ENCODE measurements around the gene AOPEP. TPM values are rescaled to one million over a fixed set of nuclear protein-coding genes. Genes with fewer than 3 reads are reported as not detected.

Gene AOPEP, protein sequence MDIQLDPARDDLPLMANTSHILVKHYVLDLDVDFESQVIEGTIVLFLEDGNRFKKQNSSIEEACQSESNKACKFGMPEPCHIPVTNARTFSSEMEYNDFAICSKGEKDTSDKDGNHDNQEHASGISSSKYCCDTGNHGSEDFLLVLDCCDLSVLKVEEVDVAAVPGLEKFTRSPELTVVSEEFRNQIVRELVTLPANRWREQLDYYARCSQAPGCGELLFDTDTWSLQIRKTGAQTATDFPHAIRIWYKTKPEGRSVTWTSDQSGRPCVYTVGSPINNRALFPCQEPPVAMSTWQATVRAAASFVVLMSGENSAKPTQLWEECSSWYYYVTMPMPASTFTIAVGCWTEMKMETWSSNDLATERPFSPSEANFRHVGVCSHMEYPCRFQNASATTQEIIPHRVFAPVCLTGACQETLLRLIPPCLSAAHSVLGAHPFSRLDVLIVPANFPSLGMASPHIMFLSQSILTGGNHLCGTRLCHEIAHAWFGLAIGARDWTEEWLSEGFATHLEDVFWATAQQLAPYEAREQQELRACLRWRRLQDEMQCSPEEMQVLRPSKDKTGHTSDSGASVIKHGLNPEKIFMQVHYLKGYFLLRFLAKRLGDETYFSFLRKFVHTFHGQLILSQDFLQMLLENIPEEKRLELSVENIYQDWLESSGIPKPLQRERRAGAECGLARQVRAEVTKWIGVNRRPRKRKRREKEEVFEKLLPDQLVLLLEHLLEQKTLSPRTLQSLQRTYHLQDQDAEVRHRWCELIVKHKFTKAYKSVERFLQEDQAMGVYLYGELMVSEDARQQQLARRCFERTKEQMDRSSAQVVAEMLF
- 213 and 291 TPM in 2 replicates for total RNA-seq
- 203 TPM for polyA plus RNA-seq (2012)

DNA sequence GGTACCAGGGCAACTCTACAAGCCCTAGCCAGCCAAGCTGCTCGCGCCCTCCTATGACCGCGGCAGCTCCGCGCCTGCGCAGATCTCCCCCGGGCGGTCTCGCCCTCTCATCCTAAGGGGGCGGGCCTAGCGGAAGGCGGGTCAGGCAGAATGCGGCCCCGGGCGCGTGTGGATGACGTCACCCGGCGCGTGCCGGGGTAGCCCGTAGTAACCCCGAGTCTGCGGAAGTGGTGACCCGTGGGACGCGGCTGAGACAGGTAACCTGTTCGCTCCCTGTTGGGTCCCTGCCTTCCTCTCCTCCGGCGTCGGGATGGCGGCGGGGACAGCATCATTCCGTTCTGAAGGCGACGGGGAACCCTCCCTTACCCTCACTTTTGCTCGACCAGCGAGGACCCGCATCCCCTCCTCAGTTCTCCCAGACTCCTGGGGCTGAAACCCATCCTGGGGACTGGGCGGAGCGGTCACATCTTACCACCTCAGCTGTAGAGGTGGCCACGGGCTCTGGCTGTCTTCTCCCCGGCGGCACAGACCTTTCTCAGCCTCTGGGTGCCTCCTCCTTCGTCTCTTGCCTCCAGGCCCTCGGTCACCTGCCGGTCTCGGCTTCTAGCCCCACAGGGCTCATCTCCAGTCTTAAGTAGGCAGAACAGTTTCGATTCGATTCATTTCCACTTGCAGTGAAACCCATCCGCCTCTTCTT is at the start of gene AOPEP:
Gene AOPEP, plus strand, starts transcription at position 205 of the 697 bp plus-strand sequence. CDS start 33,085 bp downstream, outside the sequence.
- DNase-seq (ENCODE audit: low read depth), result peak; percentile 96

DNA sequence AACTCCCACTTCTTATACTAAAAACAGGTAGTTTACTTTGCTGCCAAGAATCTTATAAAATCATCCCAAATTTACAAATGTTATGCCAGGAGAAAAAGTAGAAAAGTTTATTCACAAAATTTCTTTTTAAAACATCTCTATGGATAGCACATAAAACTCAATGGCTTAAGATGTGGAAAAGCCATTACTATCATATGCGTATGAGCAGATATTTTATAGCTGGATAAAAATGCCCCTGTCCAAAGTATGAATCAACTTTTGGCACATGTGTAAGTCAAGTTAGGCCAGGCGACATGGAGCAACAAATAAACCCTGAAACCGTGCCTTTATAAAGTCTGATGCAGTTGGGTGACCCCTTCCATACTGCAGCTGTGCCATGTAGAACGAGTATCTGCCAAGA is 48.6 kb upstream of the AOPEP start:
- DNase-seq (ENCODE audit: low read depth), result no peak

DNA sequence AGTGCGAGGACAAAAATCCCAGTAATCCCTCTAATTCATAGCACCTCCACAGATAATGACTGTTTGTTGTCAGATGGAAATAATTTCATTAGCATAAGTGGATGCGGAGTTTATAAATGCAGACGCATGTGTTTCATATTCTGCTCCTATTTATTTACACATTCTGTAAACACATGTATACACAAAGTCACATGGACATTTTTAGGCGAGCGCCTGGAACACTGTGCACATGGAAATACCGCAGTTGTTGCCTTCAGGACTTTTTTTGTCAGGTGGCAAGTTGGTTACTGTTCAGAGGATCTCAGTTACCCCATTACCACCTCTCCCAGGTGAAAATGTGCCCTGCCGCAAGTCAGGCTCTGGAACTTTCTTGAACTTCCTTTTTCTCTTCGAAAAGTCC is 46.9 kb upstream of the AOPEP start:
- no peak for DNase-seq (ENCODE audit: low read depth)

DNA sequence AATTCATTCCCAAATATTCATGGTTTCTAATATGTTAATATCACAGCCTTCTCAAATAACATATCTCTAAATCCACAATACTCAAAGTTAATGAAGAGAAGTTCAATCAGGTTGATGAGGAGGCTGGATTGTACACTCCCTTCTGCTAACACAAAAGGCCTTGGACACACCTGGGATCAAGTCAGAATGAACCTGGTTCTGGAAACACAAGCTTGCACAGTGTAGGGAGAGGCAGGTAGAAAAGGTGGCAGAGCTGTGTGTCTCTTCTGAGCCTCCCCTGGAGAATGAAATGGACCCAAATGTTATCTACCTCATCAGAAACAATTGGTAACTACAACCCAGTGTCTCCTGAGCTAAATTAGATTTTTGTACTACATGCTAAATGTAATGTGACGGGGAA is 46.5 kb upstream of the AOPEP start:
- DNase-seq (ENCODE audit: low read depth), result no peak

DNA sequence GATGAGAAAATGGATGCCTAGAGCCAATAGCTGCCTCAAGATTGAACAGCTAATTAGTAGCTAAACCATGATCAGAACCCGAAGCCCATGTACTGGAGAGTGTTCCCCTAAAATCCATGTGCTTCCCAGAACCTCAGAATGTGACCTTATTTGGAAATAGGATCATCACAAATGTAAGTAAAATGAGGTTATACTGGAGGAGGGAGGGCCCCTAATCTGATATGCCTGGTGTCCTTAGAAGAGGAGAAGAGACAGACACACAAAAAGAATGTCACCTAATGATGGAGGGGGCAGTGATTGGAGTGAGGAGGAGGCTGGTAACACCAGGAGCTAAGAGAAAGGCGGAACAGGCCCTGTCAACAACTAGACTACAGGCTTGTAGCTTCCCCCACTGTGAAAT is 45.9 kb upstream of the AOPEP start:
- no peak for DNase-seq (ENCODE audit: low read depth)

DNA sequence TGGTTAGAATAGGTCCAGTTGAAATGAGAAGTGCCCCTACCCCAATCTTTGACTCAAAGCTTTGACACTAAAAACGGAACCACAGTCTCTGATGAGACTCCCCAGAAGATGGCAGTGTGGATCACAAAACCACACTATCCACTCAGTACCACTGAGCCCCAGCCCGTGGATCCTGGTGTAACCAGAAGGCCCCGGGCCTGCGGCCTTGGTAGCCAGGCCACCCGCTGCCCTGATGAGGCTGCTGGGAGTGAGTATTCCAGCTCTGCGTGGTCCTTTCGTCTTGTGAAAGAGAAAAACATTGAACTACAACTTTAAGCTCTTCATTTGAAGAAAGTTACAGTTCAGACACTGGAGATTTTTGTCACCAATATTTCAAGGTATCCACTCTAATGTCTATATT is 45.0 kb upstream of the AOPEP start:
- peak; percentile 90 for DNase-seq (ENCODE audit: low read depth)

DNA sequence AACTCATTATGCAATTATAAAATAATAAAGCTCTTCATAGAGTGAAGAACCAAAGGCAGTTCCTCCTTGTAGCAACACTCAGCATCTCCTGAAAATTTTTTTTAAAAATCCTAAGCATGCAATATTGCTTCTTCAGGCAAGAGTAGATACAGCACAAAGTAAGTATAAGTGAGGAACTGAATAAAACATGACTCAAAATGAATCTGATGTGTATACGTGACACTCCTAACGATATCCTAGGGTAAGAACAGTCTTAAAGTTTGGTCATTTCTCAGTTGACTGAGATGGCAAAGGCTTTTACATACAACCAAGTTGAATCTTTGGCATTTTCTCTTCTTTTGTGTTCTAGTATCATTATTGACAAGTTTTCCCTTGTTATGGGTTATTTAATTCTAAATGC is 41.1 kb upstream of the AOPEP start:
- no peak for DNase-seq (ENCODE audit: low read depth)

DNA sequence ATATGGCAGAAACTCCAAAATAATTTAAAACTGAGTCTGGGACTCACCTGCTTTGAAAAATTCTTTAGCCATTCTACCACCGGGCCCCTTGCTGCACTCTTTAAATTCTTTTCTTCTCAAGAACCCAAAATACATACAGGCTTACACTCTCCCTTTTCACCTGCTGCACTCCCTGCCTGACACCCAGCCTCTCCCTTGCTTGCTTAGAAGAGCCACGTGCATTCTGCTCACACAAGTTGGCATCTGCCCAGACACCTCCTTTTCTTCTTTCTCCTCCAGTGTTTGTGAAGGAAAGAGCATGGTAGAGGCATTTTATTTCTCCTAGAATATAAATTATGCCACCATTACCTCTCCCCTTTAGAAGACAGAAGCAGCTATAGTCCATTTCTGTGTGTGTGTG is 39.0 kb upstream of the AOPEP start:
- DNase-seq (ENCODE audit: low read depth), result no peak

DNA sequence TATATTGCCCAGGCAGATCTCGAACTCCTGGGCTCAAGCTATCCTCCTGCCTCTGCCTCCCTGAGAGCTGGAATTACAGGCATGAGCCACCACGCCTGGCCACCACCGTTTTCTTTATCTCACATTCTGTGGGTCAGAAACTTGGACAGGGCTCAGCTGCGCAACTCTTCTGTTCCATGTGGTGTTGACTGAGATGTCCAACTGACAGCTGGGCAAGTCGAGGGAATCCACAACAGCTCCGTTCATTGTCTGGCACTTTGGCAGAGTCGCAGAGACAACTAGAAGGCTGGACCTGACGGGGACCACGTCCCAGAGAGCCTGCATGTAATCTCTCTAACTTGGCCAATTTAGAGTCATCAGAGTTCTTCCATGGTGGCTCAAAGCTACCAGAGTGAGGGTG is 36.2 kb upstream of the AOPEP start:
- DNase-seq (ENCODE audit: low read depth), result no peak

DNA sequence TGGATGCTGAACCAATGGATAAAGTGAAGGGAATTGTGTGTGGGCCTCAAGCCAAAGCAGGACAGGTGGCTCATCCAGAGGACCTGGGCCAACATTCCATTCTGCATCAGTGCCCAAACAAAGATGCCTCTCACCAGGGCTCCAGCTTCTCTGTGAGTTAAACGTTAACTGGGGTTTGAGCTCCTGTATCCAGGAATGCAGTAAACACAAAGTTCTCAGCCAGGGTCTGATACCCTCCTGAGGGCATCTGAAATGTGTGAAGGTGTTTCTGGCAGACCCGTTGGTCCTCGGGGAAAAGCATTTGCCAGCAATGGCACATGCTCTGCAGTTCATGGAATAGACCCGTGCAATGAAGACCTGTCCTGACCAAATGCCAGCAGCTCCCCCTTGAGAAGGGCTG is 33.9 kb upstream of the AOPEP start:
- no peak for DNase-seq (ENCODE audit: low read depth)

DNA sequence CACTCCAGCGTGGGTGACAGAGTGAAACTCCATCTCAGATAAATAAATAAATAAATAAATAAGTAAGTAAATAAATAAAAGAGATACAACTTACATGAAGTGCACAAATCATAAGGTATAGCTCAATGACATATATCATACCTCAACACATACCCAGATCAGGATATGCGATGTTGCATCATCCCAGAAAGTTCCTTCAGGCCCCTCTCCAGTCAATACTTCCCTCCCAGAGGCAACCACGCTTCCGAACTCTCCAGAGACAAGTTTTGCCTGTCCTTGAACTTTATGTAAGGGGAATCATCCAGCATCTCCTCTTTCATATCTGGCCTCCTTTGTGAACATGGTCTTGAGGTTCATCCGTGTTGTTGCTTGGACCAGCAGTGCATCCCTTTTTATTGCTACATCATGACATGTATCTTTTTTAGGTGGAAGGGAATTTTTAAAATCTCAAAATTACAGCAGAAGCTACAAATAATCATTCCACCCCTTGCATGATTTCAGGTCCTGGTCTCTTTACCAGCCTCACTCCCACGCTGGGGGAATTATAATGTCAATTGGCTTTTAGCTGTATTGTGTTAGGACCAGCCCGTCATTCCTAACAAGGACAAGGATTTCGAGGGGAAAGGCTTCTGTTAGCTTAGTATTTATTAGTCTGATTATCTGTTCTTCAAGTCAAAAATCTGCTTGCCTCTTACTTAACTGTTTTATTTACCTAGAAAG is 32.9 kb upstream of the AOPEP start:
- no peak for DNase-seq (ENCODE audit: low read depth)

DNA sequence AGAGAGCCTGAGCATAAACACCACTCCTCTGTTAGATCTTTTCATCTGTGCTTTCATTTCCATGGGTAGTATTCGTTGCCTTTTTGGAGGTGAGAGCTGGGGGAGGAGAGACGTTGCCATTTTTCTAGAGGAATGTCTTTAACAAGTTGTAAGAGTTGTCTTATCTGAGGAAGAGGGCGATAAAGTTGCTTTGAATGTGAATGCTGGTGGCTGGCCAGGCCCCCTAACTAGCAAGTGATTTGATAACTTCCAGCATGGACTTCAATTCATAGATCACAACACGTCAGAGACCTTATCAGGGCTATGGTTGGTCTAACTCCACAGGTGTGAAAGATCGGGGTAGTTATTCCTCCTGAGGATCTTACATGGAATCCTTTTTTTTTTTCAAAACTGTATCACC is 30.0 kb upstream of the AOPEP start:
- no peak for DNase-seq (ENCODE audit: low read depth)

DNA sequence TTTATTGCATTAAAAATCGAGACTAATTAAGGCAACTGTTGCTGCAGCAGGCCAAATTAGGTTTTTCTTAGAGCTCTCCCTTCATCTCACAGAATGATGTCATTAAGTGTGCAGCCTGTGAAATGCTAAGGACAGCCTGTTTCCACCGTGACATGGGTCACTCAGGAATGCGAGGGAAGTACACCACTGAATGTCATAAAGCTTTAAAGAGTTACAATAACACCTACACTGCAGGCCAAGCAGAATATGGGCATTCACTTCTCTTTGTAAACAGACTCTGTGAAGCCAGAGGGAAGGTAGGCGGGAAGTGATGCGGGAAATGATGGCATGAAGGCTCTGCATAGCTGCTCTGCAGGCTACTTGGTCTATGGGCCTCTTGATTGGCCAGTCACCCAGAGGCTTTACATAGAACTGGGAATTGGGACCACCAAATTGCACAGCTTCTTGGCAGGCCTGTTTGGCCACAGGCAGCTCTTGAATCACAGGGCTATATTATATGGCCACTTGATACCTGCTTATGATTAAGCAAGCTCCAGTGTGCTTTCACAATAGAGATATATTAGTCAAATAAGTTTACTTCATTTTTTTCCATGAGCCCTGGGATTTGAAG is 28.4 kb upstream of the AOPEP start:
- DNase-seq (ENCODE audit: low read depth), result no peak

DNA sequence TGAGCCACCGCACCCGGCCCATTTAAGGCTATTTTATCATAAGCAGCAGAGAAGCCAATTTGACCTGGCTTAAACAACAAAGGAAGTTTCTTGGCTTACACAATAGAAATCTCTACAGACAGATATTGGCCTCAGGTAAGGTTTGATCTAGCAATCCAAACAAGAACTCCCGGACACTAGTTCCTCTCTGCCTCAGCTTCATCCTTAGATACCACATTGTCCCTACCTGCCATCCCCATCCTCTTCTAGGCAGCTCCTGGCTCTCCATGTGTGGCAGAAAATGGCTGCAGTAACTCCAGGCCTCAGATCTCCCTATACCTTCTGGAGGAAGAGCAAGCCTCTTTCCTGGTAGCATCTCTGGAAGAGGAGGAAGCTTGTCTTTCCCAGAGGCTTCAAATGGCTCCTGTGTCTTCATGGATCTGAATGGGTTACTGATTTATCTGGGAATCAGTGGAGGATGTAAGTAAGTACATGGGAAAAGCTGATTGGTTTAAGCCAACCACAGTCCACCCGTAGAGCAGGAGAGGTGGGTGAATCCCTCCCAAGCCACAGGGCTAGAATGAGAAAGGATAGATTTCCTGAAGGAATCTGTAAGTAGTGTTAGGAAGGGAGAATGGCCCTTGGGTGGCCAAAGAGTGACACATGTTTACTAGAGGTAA is 26.7 kb upstream of the AOPEP start:
- no peak for DNase-seq (ENCODE audit: low read depth)

DNA sequence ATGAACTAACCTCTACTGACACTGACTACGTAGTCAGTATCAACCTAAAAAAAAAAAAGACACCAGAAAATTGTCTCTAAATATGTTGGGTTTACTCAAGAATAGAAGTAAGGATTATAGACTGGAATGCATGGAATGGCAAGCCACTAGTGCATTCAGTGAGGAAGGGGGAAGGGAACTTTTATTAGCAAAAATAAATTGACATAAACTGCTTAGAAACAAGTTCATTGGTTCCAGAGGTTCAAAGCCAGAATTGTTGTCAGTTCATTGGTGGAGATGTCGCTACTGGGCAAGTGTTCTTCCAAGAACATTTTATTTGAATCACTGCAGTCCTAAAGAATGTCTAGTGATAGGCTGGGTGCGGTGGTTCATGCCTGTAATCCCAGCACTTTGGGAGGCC is 26.1 kb upstream of the AOPEP start:
- DNase-seq (ENCODE audit: low read depth), result no peak

DNA sequence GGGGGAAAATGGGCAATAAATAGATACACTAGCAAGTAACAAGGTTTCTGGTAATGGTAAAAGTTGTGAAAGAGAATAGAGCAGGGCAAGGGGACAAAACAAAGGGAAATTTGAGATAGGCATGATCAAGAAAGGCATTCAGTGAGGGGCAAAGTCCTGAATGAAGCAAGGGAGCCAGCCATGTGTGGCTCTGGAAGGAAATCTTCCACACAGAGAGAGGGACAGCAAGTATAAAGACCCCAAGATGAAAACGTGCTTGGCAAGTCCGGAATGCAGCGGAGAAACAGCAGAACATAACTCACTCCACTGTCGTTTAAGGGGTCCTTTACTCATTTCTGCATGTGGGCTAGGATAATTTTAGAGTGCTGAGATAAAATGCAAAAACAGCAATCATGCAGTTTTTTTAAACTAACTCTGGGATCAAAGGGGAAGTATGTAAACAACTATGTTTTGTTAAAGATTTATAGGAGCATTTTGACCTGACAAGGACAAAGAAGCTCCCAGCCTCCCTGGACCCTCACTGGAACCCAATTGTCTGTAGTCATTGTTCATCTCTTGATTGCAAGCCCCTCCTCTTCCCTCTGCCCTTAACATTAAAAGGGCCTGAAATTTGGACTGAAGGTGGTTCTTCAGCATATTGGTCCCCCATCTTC is 22.9 kb upstream of the AOPEP start:
- no peak for DNase-seq (ENCODE audit: low read depth)

DNA sequence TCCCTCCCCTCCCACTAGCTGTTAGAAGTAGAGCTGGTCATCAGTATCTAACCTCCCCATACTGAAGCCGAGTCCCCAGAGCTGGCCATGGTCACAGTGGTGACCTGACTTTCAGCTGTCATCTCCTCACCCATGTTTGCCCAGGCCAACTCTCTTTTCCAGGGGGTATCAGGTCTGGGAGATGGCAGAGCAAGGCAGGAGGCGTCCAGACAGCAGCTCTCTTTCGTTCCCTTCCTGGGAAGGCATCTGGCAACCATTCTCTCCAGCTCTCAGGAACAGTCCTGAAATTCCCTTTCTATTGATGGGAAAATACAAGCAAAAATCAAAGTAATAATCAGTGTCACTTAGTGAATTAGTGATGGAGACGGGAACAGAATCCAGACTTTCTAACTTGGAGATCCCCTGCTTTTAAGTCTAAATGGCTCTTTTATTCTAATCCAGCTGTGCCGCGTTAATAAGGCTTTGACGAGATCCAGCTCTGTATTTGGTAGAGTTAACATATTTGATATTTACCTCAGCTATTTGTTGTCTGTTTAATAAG is 21.3 kb upstream of the AOPEP start:
- no peak for DNase-seq (ENCODE audit: low read depth)

DNA sequence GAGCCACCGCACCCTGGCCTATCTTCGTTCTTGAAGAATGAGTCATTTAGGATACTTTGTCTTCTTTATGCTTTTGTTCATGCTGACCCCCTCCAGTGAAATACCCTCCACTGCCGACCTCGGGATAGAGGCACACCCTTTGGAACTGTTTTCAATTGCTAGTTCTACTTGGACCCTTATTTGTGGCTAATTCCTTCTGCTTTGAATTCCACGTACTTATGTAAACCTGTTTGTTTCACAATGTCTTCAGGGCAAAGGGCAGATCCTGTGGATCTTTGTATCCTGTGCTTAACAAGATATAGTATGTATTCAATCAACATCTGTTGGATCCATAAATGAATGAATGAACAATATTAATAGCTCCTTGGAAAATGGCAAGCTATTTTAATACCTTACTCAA is 19.6 kb upstream of the AOPEP start:
- DNase-seq (ENCODE audit: low read depth), result no peak

DNA sequence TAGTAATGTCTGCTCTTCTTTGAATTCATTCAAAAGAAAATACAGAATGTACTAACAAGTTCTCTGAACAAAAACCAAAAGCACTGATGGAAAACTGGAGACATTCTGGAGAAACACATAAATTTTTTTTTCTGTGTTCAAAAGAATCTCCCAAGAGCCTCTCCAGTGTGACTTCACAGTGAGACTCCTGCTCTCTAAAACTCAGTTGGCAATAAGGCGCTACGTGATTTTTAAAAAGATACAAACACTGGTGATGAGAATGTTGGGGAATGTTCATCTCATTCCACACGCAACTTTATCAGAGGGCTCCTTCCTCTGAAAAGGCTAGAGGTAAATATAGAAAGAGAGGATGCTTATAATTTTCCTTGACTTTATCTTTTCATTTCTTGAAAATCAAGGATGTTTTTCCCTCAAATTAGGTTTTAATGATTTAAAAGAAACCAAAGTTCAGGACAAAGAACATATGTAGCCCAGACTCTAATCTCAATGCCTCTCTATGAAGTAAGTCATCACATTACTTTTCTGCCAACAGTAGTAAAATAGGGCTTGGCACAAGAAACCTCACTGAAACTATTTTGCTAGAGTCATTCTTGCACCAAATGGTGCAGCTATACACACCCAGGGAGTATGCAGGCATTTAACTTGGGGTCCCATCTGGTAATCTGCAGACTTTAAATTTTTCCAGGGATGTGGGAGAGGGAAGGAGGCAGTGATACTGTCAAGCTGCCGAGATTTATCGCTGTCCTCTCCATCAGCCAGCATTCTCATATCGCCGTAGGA is 12.9 kb upstream of the AOPEP start:
- no peak for DNase-seq (ENCODE audit: low read depth)
